GM10266 (cell line): ENCODE measurements around the gene ABCA1.
"Not testable (repeated sequence)": the region's sequence is repeated elsewhere in the genome, so short reads cannot be mapped to it uniquely, and the experiment has no call there.

Source experiments
- DNase-seq: peaks from one replicate; pipeline ENCODE4 v3.0.0; 2012; ENCODE audit errors: extremely low spot score
- TF ChIP-seq, protein P1 (sequence below): IDR thresholded peaks from 2 replicates; pipeline ENCODE4 v1.5.1; 2012; ENCODE audit warnings: mild to moderate bottlenecking, low read depth; ENCODE audit not compliant: control insufficient read depth, insufficient read depth; ENCODE audit errors: missing control alignments

ABCA1 gene

DNA sequence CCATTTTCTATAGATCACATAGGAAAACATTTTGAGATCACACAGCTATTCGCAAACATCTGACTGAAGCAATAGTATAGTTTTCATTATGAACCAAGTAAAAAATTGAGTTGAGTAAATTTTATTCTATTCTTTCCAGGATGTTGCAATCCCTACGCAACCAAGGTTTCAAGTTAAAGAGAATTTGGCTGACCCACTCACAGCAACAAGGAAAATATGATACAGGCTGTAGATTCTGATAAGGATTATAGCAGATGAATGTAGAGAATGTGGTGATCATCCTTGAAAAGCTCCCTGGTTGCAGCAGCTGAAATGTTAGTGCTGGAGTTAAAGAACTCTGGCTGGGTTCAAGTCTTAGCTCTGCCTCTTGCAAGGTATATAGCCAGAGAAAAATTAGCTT is 4.7 kb downstream of the ABCA1 start:
- TF ChIP-seq, protein P1, sequence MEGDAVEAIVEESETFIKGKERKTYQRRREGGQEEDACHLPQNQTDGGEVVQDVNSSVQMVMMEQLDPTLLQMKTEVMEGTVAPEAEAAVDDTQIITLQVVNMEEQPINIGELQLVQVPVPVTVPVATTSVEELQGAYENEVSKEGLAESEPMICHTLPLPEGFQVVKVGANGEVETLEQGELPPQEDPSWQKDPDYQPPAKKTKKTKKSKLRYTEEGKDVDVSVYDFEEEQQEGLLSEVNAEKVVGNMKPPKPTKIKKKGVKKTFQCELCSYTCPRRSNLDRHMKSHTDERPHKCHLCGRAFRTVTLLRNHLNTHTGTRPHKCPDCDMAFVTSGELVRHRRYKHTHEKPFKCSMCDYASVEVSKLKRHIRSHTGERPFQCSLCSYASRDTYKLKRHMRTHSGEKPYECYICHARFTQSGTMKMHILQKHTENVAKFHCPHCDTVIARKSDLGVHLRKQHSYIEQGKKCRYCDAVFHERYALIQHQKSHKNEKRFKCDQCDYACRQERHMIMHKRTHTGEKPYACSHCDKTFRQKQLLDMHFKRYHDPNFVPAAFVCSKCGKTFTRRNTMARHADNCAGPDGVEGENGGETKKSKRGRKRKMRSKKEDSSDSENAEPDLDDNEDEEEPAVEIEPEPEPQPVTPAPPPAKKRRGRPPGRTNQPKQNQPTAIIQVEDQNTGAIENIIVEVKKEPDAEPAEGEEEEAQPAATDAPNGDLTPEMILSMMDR: no peak
- no peak for DNase-seq

DNA sequence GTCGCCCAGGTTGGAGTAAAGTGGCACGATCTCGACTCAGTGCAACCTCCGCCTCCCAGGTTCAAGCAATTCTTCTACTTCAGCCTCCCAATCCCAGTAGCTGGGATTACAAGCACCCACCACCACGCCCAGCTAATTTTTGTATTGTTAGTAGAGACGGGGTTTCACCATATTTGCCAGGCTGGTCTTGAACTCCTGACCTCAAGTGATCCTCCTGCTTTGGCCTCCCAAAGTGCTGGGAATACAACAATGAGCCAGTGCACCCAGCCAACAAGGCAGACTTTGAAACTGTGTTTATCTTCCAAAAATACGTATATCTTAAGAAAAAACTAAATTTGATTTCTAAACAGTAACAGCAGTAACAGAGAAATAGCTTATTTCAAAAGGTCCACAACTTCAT is 5.2 kb downstream of the ABCA1 start:
- DNase-seq: not testable (repeated sequence)

DNA sequence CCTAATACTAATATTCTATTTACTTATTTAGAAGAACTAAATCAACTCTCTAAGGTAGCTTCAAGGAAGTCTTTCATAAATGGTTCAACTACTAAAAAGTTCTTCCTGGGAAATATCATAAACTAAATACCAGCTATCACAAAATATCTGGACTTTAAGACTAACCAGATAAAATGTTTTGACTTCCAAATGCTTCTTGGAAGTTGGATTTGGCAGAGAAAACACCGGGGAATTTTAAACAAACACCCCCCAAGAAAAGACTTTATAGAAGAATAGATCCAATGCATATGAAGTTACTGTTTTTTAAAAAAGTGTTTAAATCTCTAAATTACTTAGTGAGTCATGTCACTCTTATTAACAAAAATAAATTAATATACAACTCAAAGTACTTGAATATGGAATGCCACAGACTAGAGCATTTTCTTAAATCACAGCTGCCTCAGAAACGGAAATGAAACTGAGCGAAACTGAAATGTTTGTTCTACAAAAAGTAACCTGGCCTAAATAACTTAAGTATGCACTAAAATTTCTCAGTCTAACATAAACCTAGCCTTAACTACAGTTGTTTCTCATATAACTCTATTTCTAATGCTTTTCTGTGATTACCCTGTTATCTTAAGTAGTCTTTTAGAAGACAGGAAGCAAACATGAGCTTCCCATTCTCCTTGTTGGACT is 6.8 kb downstream of the ABCA1 start:
- TF ChIP-seq, protein P1: no peak
- DNase-seq: no peak

DNA sequence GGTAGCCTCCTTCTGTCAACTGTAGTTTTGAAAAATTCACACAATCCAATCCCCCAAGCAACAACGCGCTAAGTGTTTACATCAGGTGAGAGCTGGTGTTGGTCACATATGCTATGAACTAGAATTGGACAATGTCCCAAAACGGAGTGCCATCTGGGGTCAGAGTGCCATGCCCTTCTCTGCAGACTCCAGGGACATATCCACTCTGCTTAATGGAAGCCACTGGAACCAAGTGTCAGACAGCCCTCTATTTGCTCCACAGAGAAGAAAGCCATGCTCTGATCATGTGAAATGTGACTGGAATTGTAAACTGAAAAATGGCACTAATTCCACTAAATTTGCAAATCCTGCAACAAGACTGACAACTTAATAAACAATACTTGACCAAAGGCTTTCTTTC is 12.2 kb downstream of the ABCA1 start:
- TF ChIP-seq, protein P1: no peak
- DNase-seq: no peak

DNA sequence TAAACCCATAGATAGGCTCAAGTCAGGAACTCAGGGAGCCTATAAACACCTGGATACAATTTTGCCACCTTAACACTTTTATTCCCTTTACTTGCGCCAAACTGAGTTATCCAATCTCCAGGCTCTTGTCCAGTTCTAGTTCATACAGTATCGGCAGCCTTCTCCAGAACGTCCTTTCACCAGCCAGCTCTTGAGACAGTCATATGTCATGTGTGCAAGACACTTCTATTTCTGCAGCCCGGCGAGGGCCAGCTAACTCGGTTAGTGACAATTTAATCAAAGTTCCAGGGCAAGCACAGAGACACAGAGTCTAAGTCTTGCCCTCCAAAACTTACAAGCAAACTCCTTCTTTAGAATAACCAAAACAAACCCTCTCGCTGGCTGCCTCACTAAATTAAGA is 12.9 kb downstream of the ABCA1 start:
- TF ChIP-seq, protein P1: no peak
- no peak for DNase-seq

DNA sequence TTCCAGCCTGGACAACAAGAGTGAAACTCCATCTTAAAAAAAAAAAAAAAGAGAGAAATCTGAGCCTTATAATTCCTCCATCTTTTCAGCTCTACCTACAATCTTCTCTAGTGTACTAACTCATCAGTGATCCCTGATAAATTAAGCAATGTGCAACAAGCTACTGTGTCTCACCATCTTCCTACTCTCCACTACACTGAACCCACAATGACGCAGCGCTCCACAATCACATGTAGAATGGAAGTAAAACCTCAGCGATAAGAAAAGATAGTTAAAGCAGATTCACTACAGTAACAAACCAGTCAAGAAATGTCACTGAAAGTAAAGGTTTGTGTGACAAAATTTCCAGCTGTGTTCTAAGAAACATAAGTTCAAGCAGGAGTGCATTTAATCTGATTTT is 13.5 kb downstream of the ABCA1 start:
- no peak for DNase-seq
- TF ChIP-seq, protein P1: no peak

DNA sequence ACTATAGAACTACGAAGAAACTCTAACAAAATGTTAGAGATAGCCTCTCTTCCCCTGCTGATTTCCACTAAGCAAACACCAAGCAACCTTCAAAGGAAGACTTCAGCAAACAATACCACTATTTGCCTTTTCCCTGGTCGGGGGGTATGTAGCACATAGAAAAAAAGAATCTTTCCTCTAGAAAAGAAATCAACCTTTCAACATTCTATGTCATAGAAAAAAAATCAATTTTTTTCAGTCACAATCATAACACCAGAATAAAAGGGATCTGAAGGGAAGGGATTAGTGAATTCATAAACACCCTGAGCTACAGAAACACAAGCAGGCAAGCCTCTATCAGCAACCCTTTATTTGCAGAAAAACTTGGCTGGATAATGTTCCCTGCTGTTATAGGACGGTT is 15.3 kb downstream of the ABCA1 start:
- DNase-seq: no peak
- TF ChIP-seq, protein P1: no peak
